ENCODE data around the gene TOR1A.

TOR1A gene

GRCh38 chr9:129813661-129814060, 10.3 kb downstream of the TOR1A start:
- TF ChIP-seq, protein P1, sequence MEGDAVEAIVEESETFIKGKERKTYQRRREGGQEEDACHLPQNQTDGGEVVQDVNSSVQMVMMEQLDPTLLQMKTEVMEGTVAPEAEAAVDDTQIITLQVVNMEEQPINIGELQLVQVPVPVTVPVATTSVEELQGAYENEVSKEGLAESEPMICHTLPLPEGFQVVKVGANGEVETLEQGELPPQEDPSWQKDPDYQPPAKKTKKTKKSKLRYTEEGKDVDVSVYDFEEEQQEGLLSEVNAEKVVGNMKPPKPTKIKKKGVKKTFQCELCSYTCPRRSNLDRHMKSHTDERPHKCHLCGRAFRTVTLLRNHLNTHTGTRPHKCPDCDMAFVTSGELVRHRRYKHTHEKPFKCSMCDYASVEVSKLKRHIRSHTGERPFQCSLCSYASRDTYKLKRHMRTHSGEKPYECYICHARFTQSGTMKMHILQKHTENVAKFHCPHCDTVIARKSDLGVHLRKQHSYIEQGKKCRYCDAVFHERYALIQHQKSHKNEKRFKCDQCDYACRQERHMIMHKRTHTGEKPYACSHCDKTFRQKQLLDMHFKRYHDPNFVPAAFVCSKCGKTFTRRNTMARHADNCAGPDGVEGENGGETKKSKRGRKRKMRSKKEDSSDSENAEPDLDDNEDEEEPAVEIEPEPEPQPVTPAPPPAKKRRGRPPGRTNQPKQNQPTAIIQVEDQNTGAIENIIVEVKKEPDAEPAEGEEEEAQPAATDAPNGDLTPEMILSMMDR (IDR thresholded peaks at IDR 0.05; ENCODE audit: borderline replicate concordance, control extremely low read depth, extremely low read depth, insufficient read depth, missing control alignments), result no peak
- in situ Hi-C loops (cut with MboI; ENCODE audit: low sequenced_read_pairs, unreplicated experiment), result no loop called here
- DNase-seq (ENCODE audit: low spot score), result no peak

GRCh38 chr9:129812385-129812784, 11.6 kb downstream of the TOR1A start:
- TF ChIP-seq, protein P1 (IDR thresholded peaks at IDR 0.05; ENCODE audit: borderline replicate concordance, control extremely low read depth, extremely low read depth, insufficient read depth, missing control alignments), result no peak
- in situ Hi-C loops (cut with MboI; ENCODE audit: low sequenced_read_pairs, unreplicated experiment), result no loop called here
- no peak for DNase-seq (ENCODE audit: low spot score)

GRCh38 chr9:129811967-129812363, 12.0 kb downstream of the TOR1A start:
- in situ Hi-C loops (cut with MboI; ENCODE audit: low sequenced_read_pairs, unreplicated experiment), result no loop called here
- TF ChIP-seq, protein P1 (IDR thresholded peaks at IDR 0.05; ENCODE audit: borderline replicate concordance, control extremely low read depth, extremely low read depth, insufficient read depth, missing control alignments), result no peak
- no peak for DNase-seq (ENCODE audit: low spot score)

GRCh38 chr9:129810788-129811187, 13.1 kb downstream of the TOR1A start:
- DNase-seq (ENCODE audit: low spot score), result no peak
- in situ Hi-C loops (cut with MboI; ENCODE audit: low sequenced_read_pairs, unreplicated experiment), result no loop called here
- TF ChIP-seq, protein P1 (IDR thresholded peaks at IDR 0.05; ENCODE audit: borderline replicate concordance, control extremely low read depth, extremely low read depth, insufficient read depth, missing control alignments), result no peak

DNA sequence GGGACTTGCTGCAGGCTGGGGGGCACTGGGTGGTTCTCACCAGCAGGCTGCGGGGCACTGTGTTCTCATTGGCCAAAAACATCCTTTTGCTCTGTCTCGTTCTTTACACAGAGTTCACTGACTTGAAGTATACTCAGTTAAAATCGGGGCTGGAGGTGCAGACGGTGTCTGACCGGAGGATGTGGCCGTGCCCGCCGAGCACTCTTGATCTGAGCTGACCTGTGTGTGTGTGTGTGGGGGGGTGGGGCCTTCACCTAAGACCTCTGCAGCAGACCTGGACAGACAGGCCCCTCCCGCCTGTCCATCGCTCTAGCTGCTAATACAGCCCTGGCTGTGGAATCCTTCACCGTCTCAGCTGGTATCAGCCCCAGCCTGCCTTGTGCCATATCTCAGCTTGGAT, 13.8 kb downstream of the TOR1A start:
- in situ Hi-C loops (cut with MboI; ENCODE audit: low sequenced_read_pairs, unreplicated experiment), result no loop called here
- TF ChIP-seq, protein P1 (IDR thresholded peaks at IDR 0.05; ENCODE audit: borderline replicate concordance, control extremely low read depth, extremely low read depth, insufficient read depth, missing control alignments), result no peak
- no peak for DNase-seq (ENCODE audit: low spot score)

DNA sequence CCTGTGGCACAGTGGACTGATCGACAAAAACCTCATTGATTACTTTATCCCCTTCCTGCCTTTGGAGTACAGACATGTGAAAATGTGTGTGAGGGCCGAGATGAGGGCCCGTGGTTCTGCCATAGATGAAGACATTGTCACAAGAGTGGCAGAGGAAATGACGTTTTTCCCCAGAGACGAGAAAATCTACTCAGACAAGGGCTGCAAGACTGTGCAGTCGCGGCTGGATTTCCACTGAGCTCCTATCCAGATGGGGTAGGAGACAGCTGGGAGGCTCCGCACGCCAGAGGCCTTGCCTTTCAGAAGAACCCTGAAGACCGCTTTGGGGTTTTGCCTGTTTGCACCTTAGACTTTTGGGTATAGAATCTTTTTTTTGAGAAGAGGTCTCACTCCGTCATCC, 14.6 kb downstream of the TOR1A start:
- in situ Hi-C loops (cut with MboI; ENCODE audit: low sequenced_read_pairs, unreplicated experiment), result no loop called here
- DNase-seq (ENCODE audit: low spot score), result no peak
- TF ChIP-seq, protein P1 (IDR thresholded peaks at IDR 0.05; ENCODE audit: borderline replicate concordance, control extremely low read depth, extremely low read depth, insufficient read depth, missing control alignments), result no peak

- in situ Hi-C loops (cut with MboI; ENCODE audit: low sequenced_read_pairs, unreplicated experiment), result no loop called here
- DNase-seq (ENCODE audit: low spot score), result no peak
- TF ChIP-seq, protein P1 (IDR thresholded peaks at IDR 0.05; ENCODE audit: borderline replicate concordance, control extremely low read depth, extremely low read depth, insufficient read depth, missing control alignments), result no peak
These were observed 17.9 kb downstream of the TOR1A start for GRCh38 chr9:129806061-129806460.
